CD8-positive, alpha-beta memory T cell (primary cell): Measurements from ENCODE around the gene NR3C1. TPM values are rescaled to one million over a fixed set of nuclear protein-coding genes. Genes with fewer than 3 reads are reported as not detected.

Experiments
- CTCF ChIA-PET: fragments of 350-600 bp; sonication (Branson Sonifier 250); formaldehyde crosslinking; loops from one replicate; lab custom pipeline; 2021; ENCODE audit warnings: antibody characterized with exemption; lab: Charles Lee
- POLR2A ChIA-PET: fragments of 350-600 bp; sonication (Branson Sonifier 250); formaldehyde crosslinking; loops from one replicate; lab custom pipeline; 2021; ENCODE audit warnings: antibody characterized with exemption; lab: Charles Lee
- DNase-seq, 5 donors: peaks; one replicate each; pipeline versions ENCODE4 v3.0.0 to v3.0.0-alpha.2; 2020 to 2022; ENCODE audit warnings: mixed read lengths in 1 of 5
- H3K27ac ChIP-seq: one replicate; pipeline ENCODE4 v1.7.0; 2013; ENCODE audit warnings: low read depth, mild to moderate bottlenecking, low read length, moderate library complexity
- H3K27me3 ChIP-seq: 2 replicates; pipeline ENCODE4 v1.7.0; 2013; ENCODE audit warnings: low read length, mild to moderate bottlenecking; ENCODE audit not compliant: insufficient read depth, poor library complexity, severe bottlenecking
- H3K36me3 ChIP-seq: 2 replicates; pipeline ENCODE4 v1.7.0; 2013; ENCODE audit warnings: mild to moderate bottlenecking, low read length, moderate library complexity; ENCODE audit not compliant: insufficient read depth
- H3K4me1 ChIP-seq: 2 replicates; pipeline ENCODE4 v1.7.0; 2013; ENCODE audit warnings: mild to moderate bottlenecking, low read length, moderate library complexity; ENCODE audit not compliant: insufficient read depth
- H3K4me3 ChIP-seq: 2 replicates; pipeline ENCODE4 v1.7.0; 2013; ENCODE audit warnings: mild to moderate bottlenecking, low read length
- H3K9me3 ChIP-seq: 2 replicates; pipeline ENCODE4 v1.7.0; 2013; ENCODE audit warnings: mild to moderate bottlenecking, low read length
- H3K27ac Mint-ChIP-seq, 8 donors: one replicate each; pipeline ENCODE4 v1.8.0; 2020 to 2021; ENCODE audit warnings: mixed read lengths in 8 of 8, mild to moderate bottlenecking in 6 of 8, inconsistent platforms in 3 of 8, moderate library complexity in 3 of 8
- H3K27me3 Mint-ChIP-seq, 2 donors: one replicate each; pipeline ENCODE4 v1.8.0; 2020 to 2021; ENCODE audit warnings: mixed read lengths in 2 of 2, mild to moderate bottlenecking in 1 of 2, moderate library complexity in 1 of 2
- H3K36me3 Mint-ChIP-seq, 3 donors: one replicate each; pipeline ENCODE4 v1.8.0; 2020 to 2021; ENCODE audit warnings: mixed read lengths in 3 of 3, inconsistent platforms in 1 of 3, mild to moderate bottlenecking in 1 of 3
- H3K4me1 Mint-ChIP-seq, 3 donors: one replicate each; pipeline ENCODE4 v1.8.0; 2020 to 2021; ENCODE audit warnings: mixed read lengths in 3 of 3, inconsistent platforms in 1 of 3, mild to moderate bottlenecking in 1 of 3
- H3K4me3 Mint-ChIP-seq, 7 donors: one replicate each; pipeline ENCODE4 v1.8.0; 2020 to 2021; ENCODE audit warnings: mixed read lengths in 7 of 7, mild to moderate bottlenecking in 6 of 7, moderate library complexity in 4 of 7, inconsistent platforms in 2 of 7
- H3K9me3 Mint-ChIP-seq, 5 donors: one replicate each; pipeline ENCODE4 v1.8.0; 2020 to 2022; ENCODE audit warnings: mixed read lengths in 5 of 5, mild to moderate bottlenecking in 3 of 5, moderate library complexity in 2 of 5, inconsistent platforms in 1 of 5
- polyA plus RNA-seq: library from polyadenylated mRNA; unstranded; fragments of 300-500 nt; fragmentation: Illumina TruSeq; gene quantifications from one replicate; pipeline ENCODE4 v1.2.3, GENCODE V29; 2021
- total RNA-seq, 2 experiments: library from RNA; stranded (reverse); gene quantifications; one replicate each; pipeline ENCODE4 v1.2.3, GENCODE V29; 2021

The NR3C1 gene
- total and polyA plus RNA-seq, 3 experiments from 2014 or later: 65.3 to 85.5 (median 66.5) TPM

- ChIA-PET CTCF (interaction anchor here (1.7 kb wide), 1 partner anchor 38 kb away, joined by 7 read pairs; the partner anchor contains the start of gene NR3C1), POLR2A (no interaction called here)
- H3K36me3 Mint-ChIP-seq: no peaks in the 10 kb centered on the region
- DNase-seq: no peak
- Histone ChIP-seq H3K4me1 (no peaks in the 10 kb centered on the region), H3K27me3 (no peaks in the 10 kb centered on the region), H3K4me3 (no peak overlapping the region), H3K9me3 (no peaks in the 10 kb centered on the region), H3K27ac (no peak overlapping the region), H3K36me3 (no peaks in the 10 kb centered on the region)
- no peaks in the 10 kb centered on the region for H3K9me3 Mint-ChIP-seq
- no peak overlapping the region for H3K4me3 Mint-ChIP-seq
- H3K27me3 Mint-ChIP-seq: no peaks in the 10 kb centered on the region
- H3K4me1 Mint-ChIP-seq: peaks cover 4 to 26% (median 18%) of the 10 kb centered on the region in 3 donors
- no peak overlapping the region for H3K27ac Mint-ChIP-seq
Measured at GRCh38 chr5:143442385-143442784, 38.9 kb upstream of the NR3C1 start.

- Mint-ChIP-seq H3K4me1 (peaks cover 14 to 26% (median 23%) of the 10 kb centered on the region in 3 donors), H3K4me3 (no peak overlapping the region), H3K27me3 (no peaks in the 10 kb centered on the region), H3K36me3 (no peaks in the 10 kb centered on the region), H3K27ac (peak overlapping the region in 1 of 8 donors; percentile 89), H3K9me3 (no peaks in the 10 kb centered on the region)
- Histone ChIP-seq H3K36me3 (no peaks in the 10 kb centered on the region), H3K27ac (no peak overlapping the region), H3K4me1 (peaks cover 5% of the 10 kb centered on the region), H3K27me3 (no peaks in the 10 kb centered on the region), H3K4me3 (no peak overlapping the region), H3K9me3 (no peaks in the 10 kb centered on the region)
- no peak for DNase-seq
- POLR2A ChIA-PET: interaction anchor here (0.6 kb wide), 1 partner anchor 24 kb away, joined by 6 read pairs; no protein-coding TSS in a partner anchor
- CTCF ChIA-PET: no interaction called here
Measured at GRCh38 chr5:143440448-143441115, 37.1 kb upstream of the NR3C1 start.

GRCh38 chr5:143437666-143438273 is 34.3 kb upstream of the NR3C1 start:
- ChIA-PET CTCF (interaction anchor here (5.7 kb wide), 1 partner anchor 34 kb away, joined by 71 read pairs; the partner anchor contains the start of gene NR3C1), POLR2A (no interaction called here)
- H3K27ac ChIP-seq: no peak overlapping the region
- no peaks in the 10 kb centered on the region for H3K27me3 ChIP-seq
- no peaks in the 10 kb centered on the region for H3K9me3 Mint-ChIP-seq
- H3K27ac Mint-ChIP-seq: peak overlapping the region in 3 of 8 donors; percentile 0 to 71 (median 47)
- peaks cover 19% of the 10 kb centered on the region for H3K4me1 ChIP-seq
- peak overlapping the region in 2 of 7 donors; percentile 2 to 44 for H3K4me3 Mint-ChIP-seq
- peaks cover 36 to 51% (median 48%) of the 10 kb centered on the region in 3 donors for H3K4me1 Mint-ChIP-seq
- H3K9me3 ChIP-seq: no peaks in the 10 kb centered on the region
- H3K27me3 Mint-ChIP-seq: no peaks in the 10 kb centered on the region
- DNase-seq: no peak
- H3K36me3 Mint-ChIP-seq: peaks cover 0 to 8% (median 0%) of the 10 kb centered on the region in 3 donors
- H3K36me3 ChIP-seq: no peaks in the 10 kb centered on the region
- no peak overlapping the region for H3K4me3 ChIP-seq

DNA sequence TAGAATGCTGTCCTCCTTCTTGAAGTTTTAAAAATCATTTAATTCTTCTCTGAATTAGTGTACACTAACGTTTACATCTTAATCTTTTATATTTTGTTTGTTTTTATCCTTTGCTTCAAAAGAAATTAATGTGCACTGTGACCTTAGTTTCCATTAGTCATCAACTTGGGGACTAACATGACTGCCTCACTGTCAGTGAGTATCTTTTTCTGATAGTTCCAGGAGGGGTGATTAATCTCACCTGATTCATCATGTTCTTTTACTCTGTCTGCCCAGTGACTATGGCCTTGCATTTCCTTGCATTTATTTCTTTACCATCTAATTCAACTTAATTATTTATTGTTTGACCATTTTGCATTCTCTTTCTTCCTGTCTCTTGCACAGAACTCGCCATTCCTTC is 33.4 kb upstream of the NR3C1 start:
- Histone ChIP-seq H3K4me3 (no peak overlapping the region), H3K27ac (no peak overlapping the region), H3K27me3 (no peaks in the 10 kb centered on the region), H3K36me3 (no peaks in the 10 kb centered on the region), H3K9me3 (no peaks in the 10 kb centered on the region), H3K4me1 (peaks cover 19% of the 10 kb centered on the region)
- Mint-ChIP-seq H3K27ac (peak overlapping the region in 4 of 8 donors; percentile 0 to 82 (median 42)), H3K27me3 (no peaks in the 10 kb centered on the region), H3K9me3 (no peaks in the 10 kb centered on the region), H3K4me3 (peak overlapping the region in 3 of 7 donors; percentile 25 to 44 (median 38)), H3K4me1 (peaks cover 39 to 60% (median 54%) of the 10 kb centered on the region in 3 donors), H3K36me3 (peaks cover 0 to 8% (median 0%) of the 10 kb centered on the region in 3 donors)
- no peak for DNase-seq
- CTCF ChIA-PET: interaction anchor here (5.7 kb wide), 1 partner anchor 33 kb away, joined by 71 read pairs; the partner anchor contains the start of gene NR3C1
- POLR2A ChIA-PET: interaction anchor here (5.7 kb wide), 1 partner anchor 33 kb away, joined by 123 read pairs; the partner anchor contains the start of gene NR3C1

DNA sequence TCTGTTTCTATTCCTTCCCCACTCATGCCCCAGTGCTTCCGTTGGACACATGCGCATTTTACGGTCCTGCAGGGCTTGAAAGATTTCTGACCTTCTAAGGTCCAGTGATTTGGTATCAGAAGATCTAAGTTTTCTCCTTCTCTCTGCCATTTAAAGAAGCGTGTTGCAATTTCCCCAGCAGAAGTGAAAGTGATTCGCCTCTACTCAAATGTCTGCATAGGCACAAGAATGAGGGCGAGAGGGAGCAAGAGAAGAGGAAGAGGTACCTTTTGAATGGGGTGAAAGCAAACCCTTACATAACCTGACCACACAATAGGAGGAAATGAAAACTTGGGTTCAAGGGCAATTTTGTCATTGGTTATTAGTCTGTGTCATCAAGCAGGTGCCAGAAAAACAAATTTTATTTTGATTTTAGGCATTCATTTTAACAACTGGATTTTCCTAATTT is 31.7 kb upstream of the NR3C1 start:
- peak in 3 of 5 donors; percentile 44 to 57 (median 54) for DNase-seq
- Mint-ChIP-seq H3K4me3 (peak overlapping the region; percentile 84 to 96 (median 92)), H3K4me1 (peaks cover 44 to 75% (median 64%) of the 10 kb centered on the region in 3 donors), H3K27me3 (no peaks in the 10 kb centered on the region), H3K36me3 (peaks cover 0 to 8% (median 0%) of the 10 kb centered on the region in 3 donors), H3K27ac (peak overlapping the region; percentile 72 to 99 (median 95)), H3K9me3 (no peaks in the 10 kb centered on the region)
- Histone ChIP-seq H3K4me3 (peak overlapping the region; percentile 83), H3K9me3 (no peaks in the 10 kb centered on the region), H3K27ac (peak overlapping the region; percentile 54), H3K27me3 (no peaks in the 10 kb centered on the region), H3K36me3 (no peaks in the 10 kb centered on the region), H3K4me1 (peaks cover 19% of the 10 kb centered on the region)
- POLR2A ChIA-PET: interaction anchor here (1.2 to 5.7 kb wide), 4 partner anchors 22 to 432 kb away, joined by 3 to 123 read pairs (median 7); partner anchors contain the start of gene NR3C1
- CTCF ChIA-PET: interaction anchor here (1.2 to 5.7 kb wide), 2 partner anchors 9 to 31 kb away, joined by 3 to 71 read pairs; partner anchors contain the start of gene NR3C1

DNA sequence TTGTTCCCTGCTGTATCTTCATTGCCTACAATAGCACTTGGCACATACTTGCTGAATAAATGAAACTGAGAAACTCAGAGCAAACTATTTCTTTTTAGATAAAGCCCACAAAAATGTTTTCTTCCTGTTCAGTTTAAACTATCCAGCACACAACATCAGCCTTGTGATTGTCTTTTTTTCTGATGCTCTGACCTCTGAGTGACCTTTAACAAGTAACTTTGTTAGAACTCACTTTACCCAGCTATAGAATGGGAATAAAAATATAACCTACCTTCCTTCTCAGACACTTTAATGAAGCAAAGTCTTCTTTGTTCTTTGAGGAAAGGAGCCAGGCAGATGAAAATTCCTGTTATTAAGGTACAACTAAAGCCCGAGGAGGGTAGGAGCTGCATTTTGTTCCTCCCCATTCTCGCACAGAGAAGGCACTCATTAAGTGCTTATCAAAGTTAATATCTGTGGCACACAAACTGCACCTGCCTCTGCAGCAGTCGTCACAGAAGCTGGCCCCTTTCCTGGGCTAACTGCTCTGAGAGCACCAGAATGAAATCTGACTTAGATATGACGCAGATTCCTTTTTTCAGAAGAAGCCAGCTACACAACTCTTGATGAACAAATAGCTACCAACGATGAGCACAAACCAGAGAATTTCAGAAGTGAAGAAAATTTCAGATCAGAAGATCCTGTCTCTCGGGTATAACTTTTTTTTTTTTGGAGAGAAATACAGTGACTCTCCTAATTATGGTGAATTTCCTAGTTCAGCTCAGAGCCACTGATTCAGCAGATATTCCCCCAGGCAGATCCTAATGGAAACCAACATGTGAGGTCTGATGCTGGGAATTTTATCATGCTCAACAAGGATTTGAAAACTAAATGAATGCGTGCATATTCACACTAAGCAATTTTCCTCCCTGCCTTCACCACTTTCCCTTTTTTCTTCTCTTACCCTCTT is 31.0 kb upstream of the NR3C1 start:
- no peaks in the 10 kb centered on the region for H3K27me3 ChIP-seq
- CTCF ChIA-PET: interaction anchor here (1.2 to 5.7 kb wide), 4 partner anchors 9 to 30 kb away, joined by 3 to 71 read pairs (median 4); partner anchors contain the start of gene NR3C1
- H3K27ac ChIP-seq: peak overlapping the region; percentile 54
- peaks cover 19% of the 10 kb centered on the region for H3K4me1 ChIP-seq
- DNase-seq: peak; percentile 12 to 76 (median 65)
- peak overlapping the region; percentile 83 for H3K4me3 ChIP-seq
- POLR2A ChIA-PET: interaction anchor here (0.6 to 5.7 kb wide), 10 partner anchors 11 to 1466 kb away, joined by 3 to 123 read pairs (median 3); partner anchors contain the start of genes NR3C1 and RNF14
- H3K9me3 ChIP-seq: no peaks in the 10 kb centered on the region
- Mint-ChIP-seq H3K4me3 (peak overlapping the region; percentile 84 to 96 (median 92)), H3K4me1 (peaks cover 44 to 76% (median 65%) of the 10 kb centered on the region in 3 donors), H3K9me3 (no peaks in the 10 kb centered on the region), H3K36me3 (peaks cover 0 to 8% (median 0%) of the 10 kb centered on the region in 3 donors), H3K27me3 (no peaks in the 10 kb centered on the region), H3K27ac (peak overlapping the region; percentile 72 to 99 (median 95))
- H3K36me3 ChIP-seq: no peaks in the 10 kb centered on the region

- DNase-seq: peak in 1 of 5 donors; percentile 14
- Histone ChIP-seq H3K27ac (no peak overlapping the region), H3K36me3 (no peaks in the 10 kb centered on the region), H3K9me3 (no peaks in the 10 kb centered on the region), H3K4me3 (peak overlapping the region; percentile 83), H3K27me3 (no peaks in the 10 kb centered on the region), H3K4me1 (peaks cover 19% of the 10 kb centered on the region)
- Mint-ChIP-seq H3K27ac (peak overlapping the region; percentile 36 to 99 (median 94)), H3K4me3 (peak overlapping the region; percentile 49 to 96 (median 92)), H3K9me3 (no peaks in the 10 kb centered on the region), H3K36me3 (peaks cover 0 to 8% (median 1%) of the 10 kb centered on the region in 3 donors), H3K4me1 (peaks cover 44 to 84% (median 73%) of the 10 kb centered on the region in 3 donors), H3K27me3 (no peaks in the 10 kb centered on the region)
- ChIA-PET CTCF (interaction anchor here (1.2 to 5.7 kb wide), 4 partner anchors 20 to 30 kb away, joined by 3 to 71 read pairs (median 4); partner anchors contain the start of gene NR3C1), POLR2A (interaction anchor here (0.6 to 5.7 kb wide), 7 partner anchors 13 to 1465 kb away, joined by 3 to 123 read pairs (median 3); partner anchors contain the start of genes NR3C1 and RNF14)
Measured at GRCh38 chr5:143433670-143434069, 30.2 kb upstream of the NR3C1 start.
